Uterus (tissue), 4 donors: ENCODE results near the gene ACACB. TPM values are rescaled to one million over a fixed set of nuclear protein-coding genes. Genes with fewer than 3 reads are reported as not detected.
"Not testable (repeated sequence)": the region's sequence is repeated elsewhere in the genome, so short reads cannot be mapped to it uniquely, and the experiment has no call there.

Experiments used
- DNase-seq, 2 donors: peaks; one replicate each; pipeline ENCODE4 v3.0.0-alpha.2; 2019 to 2020
- H3K27ac ChIP-seq, 2 donors: fragments of 200-600 bp; sonication (generic); 1 replicate in 1 of 2; 2 replicates in 1 of 2; pipeline ENCODE4 v1.5.1; 2016 to 2018
- H3K27me3 ChIP-seq, 2 donors: fragments of 200-600 bp; sonication (generic); one replicate each; pipeline ENCODE4 v1.5.1; 2018 to 2019; ENCODE audit warnings: control low read depth in 1 of 2
- H3K36me3 ChIP-seq, 2 donors: fragments of 200-600 bp; sonication (generic); one replicate each; pipeline ENCODE4 v1.5.1; 2019; ENCODE audit warnings: control low read depth in 1 of 2
- H3K4me1 ChIP-seq, 2 donors: fragments of 200-600 bp; sonication (generic); one replicate each; pipeline ENCODE4 v1.5.1; 2018 to 2019; ENCODE audit warnings: control low read depth in 1 of 2
- H3K4me3 ChIP-seq, 2 donors: fragments of 200-600 bp; sonication (generic); 1 replicate in 1 of 2; 2 replicates in 1 of 2; pipeline ENCODE4 v1.5.1; 2018 to 2019; ENCODE audit warnings: mild to moderate bottlenecking in 1 of 2
- H3K9me3 ChIP-seq, 2 donors: fragments of 200-600 bp; sonication (generic); one replicate each; pipeline ENCODE4 v1.5.1; 2019; ENCODE audit warnings: control low read depth in 1 of 2
- POLR2A ChIP-seq, 2 donors: fragments of 450-650 bp; IDR thresholded peaks; one replicate each; pipeline ENCODE4 v1.6.1; 2016; ENCODE audit warnings: antibody characterized with exemption in 2 of 2, mild to moderate bottlenecking in 1 of 2, moderate library complexity in 1 of 2
- intact Hi-C: fragments of 100-400 bp; cut with DNase I; formaldehyde crosslinking; loops from one replicate; pipeline ENCODE4 v1.15.1; 2023; ENCODE audit warnings: low total_unique reads
- total RNA-seq, 4 donors: library from RNA; depleted of rRNA in 3 of 4; stranded (reverse); fragments of >200 nt in 3 of 4; gene quantifications; one replicate each; pipeline versions ENCODE4 v1.1.0 to v1.2.4, GENCODE V29; 2014 to 2023
- TF ChIP-seq, protein P1 (sequence below), 4 experiments: fragments of 200-600 bp in 2 of 4; fragments of 450-650 bp in 2 of 4; sonication (generic) in 2 of 4; IDR thresholded peaks; one replicate each; pipeline ENCODE4 v1.5.1; 2016 to 2019; ENCODE audit warnings: antibody characterized with exemption in 4 of 4, mild to moderate bottlenecking in 2 of 4, moderate library complexity in 1 of 4
- donor health status: DM: yes; HTN: yes; CAD: no.

The ACACB gene
- total RNA-seq, 4 donors from 2014 or later, result 22.0 to 137 (median 97.2) TPM

GRCh38 chr12:109139360-109139759 lies 23.0 kb downstream of the ACACB start:
- H3K27ac ChIP-seq, result no peak overlapping the region
- no peak overlapping the region for H3K4me3 ChIP-seq
- no peaks in the 10 kb centered on the region for H3K36me3 ChIP-seq
- intact Hi-C loops, result no loop called here
- no peaks in the 10 kb centered on the region for H3K4me1 ChIP-seq
- DNase-seq, result no peak
- H3K27me3 ChIP-seq, result no peaks in the 10 kb centered on the region
- H3K9me3 ChIP-seq, result no peaks in the 10 kb centered on the region
- TF ChIP-seq, protein P1, sequence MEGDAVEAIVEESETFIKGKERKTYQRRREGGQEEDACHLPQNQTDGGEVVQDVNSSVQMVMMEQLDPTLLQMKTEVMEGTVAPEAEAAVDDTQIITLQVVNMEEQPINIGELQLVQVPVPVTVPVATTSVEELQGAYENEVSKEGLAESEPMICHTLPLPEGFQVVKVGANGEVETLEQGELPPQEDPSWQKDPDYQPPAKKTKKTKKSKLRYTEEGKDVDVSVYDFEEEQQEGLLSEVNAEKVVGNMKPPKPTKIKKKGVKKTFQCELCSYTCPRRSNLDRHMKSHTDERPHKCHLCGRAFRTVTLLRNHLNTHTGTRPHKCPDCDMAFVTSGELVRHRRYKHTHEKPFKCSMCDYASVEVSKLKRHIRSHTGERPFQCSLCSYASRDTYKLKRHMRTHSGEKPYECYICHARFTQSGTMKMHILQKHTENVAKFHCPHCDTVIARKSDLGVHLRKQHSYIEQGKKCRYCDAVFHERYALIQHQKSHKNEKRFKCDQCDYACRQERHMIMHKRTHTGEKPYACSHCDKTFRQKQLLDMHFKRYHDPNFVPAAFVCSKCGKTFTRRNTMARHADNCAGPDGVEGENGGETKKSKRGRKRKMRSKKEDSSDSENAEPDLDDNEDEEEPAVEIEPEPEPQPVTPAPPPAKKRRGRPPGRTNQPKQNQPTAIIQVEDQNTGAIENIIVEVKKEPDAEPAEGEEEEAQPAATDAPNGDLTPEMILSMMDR (IDR thresholded peaks at IDR 0.05), result no peak
- no peak for TF ChIP-seq POLR2A (IDR thresholded peaks at IDR 0.05)

GRCh38 chr12:109139791-109140190 lies 23.4 kb downstream of the ACACB start:
- TF ChIP-seq POLR2A (IDR thresholded peaks at IDR 0.05), result no peak
- TF ChIP-seq, protein P1 (IDR thresholded peaks at IDR 0.05), result no peak
- DNase-seq, result no peak

DNA sequence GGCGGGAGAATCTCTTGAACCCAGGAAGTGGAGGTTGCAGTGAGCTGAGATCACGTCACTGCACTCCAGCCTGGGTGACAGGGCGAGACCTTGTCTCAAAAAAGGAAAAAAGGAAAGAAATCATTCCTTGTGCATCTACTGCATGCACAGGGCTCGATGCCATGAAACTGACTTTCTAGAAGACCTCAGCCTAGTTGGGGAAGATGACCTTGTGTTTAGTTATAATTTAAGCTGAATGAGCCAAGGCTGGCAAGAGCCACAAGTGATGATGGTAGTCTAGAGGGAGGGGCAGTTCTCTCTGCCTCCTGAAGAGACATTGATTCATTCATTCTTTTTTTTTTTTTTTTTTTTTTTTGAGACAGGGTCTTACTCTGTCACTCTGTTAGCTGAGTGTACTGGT lies 24.2 kb downstream of the ACACB start:
- H3K27ac ChIP-seq, result no peak overlapping the region
- no peaks in the 10 kb centered on the region for H3K36me3 ChIP-seq
- no peak overlapping the region for H3K4me3 ChIP-seq
- DNase-seq, result no peak
- no peaks in the 10 kb centered on the region for H3K9me3 ChIP-seq
- H3K4me1 ChIP-seq, result no peaks in the 10 kb centered on the region
- TF ChIP-seq POLR2A (IDR thresholded peaks at IDR 0.05), result no peak
- TF ChIP-seq, protein P1 (IDR thresholded peaks at IDR 0.05), result no peak
- H3K27me3 ChIP-seq, result no peaks in the 10 kb centered on the region
- intact Hi-C loops, result no loop called here

More at GRCh38 chr12:109139791-109140190, 23.4 kb downstream of the ACACB start:
- Histone ChIP-seq H3K36me3 (no peaks in the 10 kb centered on the region), H3K4me1 (no peaks in the 10 kb centered on the region), H3K4me3 (no peak overlapping the region), H3K27me3 (no peaks in the 10 kb centered on the region), H3K27ac (no peak overlapping the region), H3K9me3 (no peaks in the 10 kb centered on the region)
- intact Hi-C loops, result no loop called here

- Histone ChIP-seq H3K4me3 (no peak overlapping the region), H3K36me3 (no peaks in the 10 kb centered on the region), H3K4me1 (no peaks in the 10 kb centered on the region), H3K27ac (no peak overlapping the region), H3K9me3 (no peaks in the 10 kb centered on the region), H3K27me3 (no peaks in the 10 kb centered on the region)
- intact Hi-C loops, result no loop called here
- DNase-seq, result no peak
- TF ChIP-seq, protein P1 (IDR thresholded peaks at IDR 0.05), result no peak
- no peak for TF ChIP-seq POLR2A (IDR thresholded peaks at IDR 0.05)
Measured at GRCh38 chr12:109144224-109144623, 27.8 kb downstream of the ACACB start.

GRCh38 chr12:109147126-109147525 lies 30.7 kb downstream of the ACACB start:
- intact Hi-C loops, H3K36me3 ChIP-seq, H3K4me3 ChIP-seq, H3K27me3 ChIP-seq, H3K4me1 ChIP-seq, DNase-seq, H3K9me3 ChIP-seq: not testable (repeated sequence)
- H3K27ac ChIP-seq, result peak overlapping the region in 1 of 2 donors; percentile 28

- Histone ChIP-seq H3K4me1 (no peaks in the 10 kb centered on the region), H3K27ac (peak overlapping the region; percentile 69 to 76), H3K4me3 (no peak overlapping the region), H3K27me3 (no peaks in the 10 kb centered on the region), H3K36me3 (no peaks in the 10 kb centered on the region), H3K9me3 (no peaks in the 10 kb centered on the region)
- peak; percentile 71 to 80 for DNase-seq
- intact Hi-C loops, result no loop called here
- TF ChIP-seq, protein P1 (IDR thresholded peaks at IDR 0.05), result no peak
- no peak for TF ChIP-seq POLR2A (IDR thresholded peaks at IDR 0.05)
Measured at GRCh38 chr12:109147954-109148353, 31.6 kb downstream of the ACACB start.
